ENCODE results near the gene MTARC2. TPM values are rescaled to one million over a fixed set of nuclear protein-coding genes. Genes with fewer than 3 reads are reported as not detected.

Gene MTARC2
- total RNA-seq, 1 experiment from 2014 or later: 16.5 TPM

DNA sequence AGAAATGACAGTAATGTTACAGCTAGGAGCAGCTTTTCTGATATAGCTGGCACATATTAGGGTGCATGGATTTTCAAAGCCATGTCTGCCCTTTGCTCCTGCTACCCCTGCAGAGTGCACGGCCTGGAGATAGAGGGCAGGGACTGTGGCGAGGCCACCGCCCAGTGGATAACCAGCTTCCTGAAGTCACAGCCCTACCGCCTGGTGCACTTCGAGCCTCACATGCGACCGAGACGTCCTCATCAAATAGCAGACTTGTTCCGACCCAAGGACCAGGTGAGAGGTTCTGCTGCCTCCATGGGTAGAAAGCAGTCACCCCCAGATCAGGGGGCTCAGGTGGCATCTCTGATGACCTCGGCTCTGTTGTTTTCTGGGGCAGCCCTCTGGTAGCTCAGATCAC lies 48.4 kb downstream of the MTARC2 start:
- DNase-seq: no peak
- no peak overlapping the region for H3K27ac Mint-ChIP-seq (ENCODE audit: unreplicated experiment)
- intact Hi-C loops (cut with micrococcal nuclease; ENCODE audit: unreplicated experiment): no loop called here
- no peak overlapping the region for H3K4me3 ChIP-seq (ENCODE audit: low read depth, low read length)
- ChIA-PET POLR2A (no interaction called here), CTCF (no interaction called here)
- H3K36me3 ChIP-seq (ENCODE audit: control insufficient read depth, insufficient read depth, low read length): peaks cover 4% of the 10 kb centered on the region
- BruUV-seq (replicated peaks): no TSS peak
- H3K4me1 Mint-ChIP-seq (ENCODE audit: low read depth, unreplicated experiment): no peaks in the 10 kb centered on the region
- H3K27me3 ChIP-seq (replicated peaks; ENCODE audit: control insufficient read depth, insufficient read depth, low read length): no peaks in the 10 kb centered on the region
- H3K4me3 Mint-ChIP-seq (ENCODE audit: unreplicated experiment): no peak overlapping the region
- no peaks in the 10 kb centered on the region for H3K27me3 Mint-ChIP-seq (ENCODE audit: insufficient read depth, unreplicated experiment)
- H3K4me1 ChIP-seq: no peaks in the 10 kb centered on the region
- no peaks in the 10 kb centered on the region for H3K9me3 Mint-ChIP-seq (ENCODE audit: unreplicated experiment)
- H3K9me3 ChIP-seq: no peaks in the 10 kb centered on the region
- H3K36me3 Mint-ChIP-seq (ENCODE audit: insufficient read depth, unreplicated experiment): peaks cover 26% of the 10 kb centered on the region
- TF ChIP-seq, protein P1, sequence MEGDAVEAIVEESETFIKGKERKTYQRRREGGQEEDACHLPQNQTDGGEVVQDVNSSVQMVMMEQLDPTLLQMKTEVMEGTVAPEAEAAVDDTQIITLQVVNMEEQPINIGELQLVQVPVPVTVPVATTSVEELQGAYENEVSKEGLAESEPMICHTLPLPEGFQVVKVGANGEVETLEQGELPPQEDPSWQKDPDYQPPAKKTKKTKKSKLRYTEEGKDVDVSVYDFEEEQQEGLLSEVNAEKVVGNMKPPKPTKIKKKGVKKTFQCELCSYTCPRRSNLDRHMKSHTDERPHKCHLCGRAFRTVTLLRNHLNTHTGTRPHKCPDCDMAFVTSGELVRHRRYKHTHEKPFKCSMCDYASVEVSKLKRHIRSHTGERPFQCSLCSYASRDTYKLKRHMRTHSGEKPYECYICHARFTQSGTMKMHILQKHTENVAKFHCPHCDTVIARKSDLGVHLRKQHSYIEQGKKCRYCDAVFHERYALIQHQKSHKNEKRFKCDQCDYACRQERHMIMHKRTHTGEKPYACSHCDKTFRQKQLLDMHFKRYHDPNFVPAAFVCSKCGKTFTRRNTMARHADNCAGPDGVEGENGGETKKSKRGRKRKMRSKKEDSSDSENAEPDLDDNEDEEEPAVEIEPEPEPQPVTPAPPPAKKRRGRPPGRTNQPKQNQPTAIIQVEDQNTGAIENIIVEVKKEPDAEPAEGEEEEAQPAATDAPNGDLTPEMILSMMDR (IDR thresholded peaks at IDR 0.05; ENCODE audit: insufficient read depth in 1 of 2, low read depth in 1 of 2, low read length in 1 of 2, severe bottlenecking in 1 of 2, unreplicated experiment in 1 of 2): no peak

DNA sequence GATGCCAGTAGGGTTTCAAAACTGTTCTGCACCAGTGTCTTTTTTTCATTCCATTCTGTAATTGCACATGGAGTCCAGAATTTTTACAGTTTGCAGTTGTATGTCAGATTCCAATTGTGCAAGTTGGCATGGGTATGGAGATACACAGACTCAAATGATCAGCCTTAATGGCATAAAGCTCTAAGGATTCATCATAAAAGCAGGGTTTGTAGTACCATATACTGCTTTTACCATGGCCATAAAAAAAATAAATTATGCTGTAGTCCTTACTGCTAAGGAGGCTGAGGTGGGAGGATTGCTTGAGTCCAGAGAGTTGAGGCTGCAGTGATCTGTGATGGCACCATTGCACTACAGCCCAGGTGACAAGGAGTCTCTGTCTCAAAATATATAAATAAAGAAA lies 48.9 kb downstream of the MTARC2 start:
- BruUV-seq (replicated peaks): no TSS peak
- Mint-ChIP-seq H3K9me3 (ENCODE audit: unreplicated experiment) (no peaks in the 10 kb centered on the region), H3K27ac (ENCODE audit: unreplicated experiment) (no peak overlapping the region), H3K27me3 (ENCODE audit: insufficient read depth, unreplicated experiment) (no peaks in the 10 kb centered on the region), H3K4me3 (ENCODE audit: unreplicated experiment) (no peak overlapping the region), H3K36me3 (ENCODE audit: insufficient read depth, unreplicated experiment) (peaks cover 21% of the 10 kb centered on the region), H3K4me1 (ENCODE audit: low read depth, unreplicated experiment) (no peaks in the 10 kb centered on the region)
- Histone ChIP-seq H3K36me3 (ENCODE audit: control insufficient read depth, insufficient read depth, low read length) (peaks cover 5% of the 10 kb centered on the region), H3K4me1 (no peaks in the 10 kb centered on the region), H3K9me3 (no peaks in the 10 kb centered on the region), H3K27me3 (replicated peaks; ENCODE audit: control insufficient read depth, insufficient read depth, low read length) (no peaks in the 10 kb centered on the region), H3K4me3 (ENCODE audit: low read depth, low read length) (no peak overlapping the region)
- ChIA-PET CTCF (no interaction called here), POLR2A (no interaction called here)
- intact Hi-C loops (cut with micrococcal nuclease; ENCODE audit: unreplicated experiment): no loop called here
- no peak for DNase-seq
- TF ChIP-seq, protein P1 (IDR thresholded peaks at IDR 0.05; ENCODE audit: insufficient read depth in 1 of 2, low read depth in 1 of 2, low read length in 1 of 2, severe bottlenecking in 1 of 2, unreplicated experiment in 1 of 2): no peak

DNA sequence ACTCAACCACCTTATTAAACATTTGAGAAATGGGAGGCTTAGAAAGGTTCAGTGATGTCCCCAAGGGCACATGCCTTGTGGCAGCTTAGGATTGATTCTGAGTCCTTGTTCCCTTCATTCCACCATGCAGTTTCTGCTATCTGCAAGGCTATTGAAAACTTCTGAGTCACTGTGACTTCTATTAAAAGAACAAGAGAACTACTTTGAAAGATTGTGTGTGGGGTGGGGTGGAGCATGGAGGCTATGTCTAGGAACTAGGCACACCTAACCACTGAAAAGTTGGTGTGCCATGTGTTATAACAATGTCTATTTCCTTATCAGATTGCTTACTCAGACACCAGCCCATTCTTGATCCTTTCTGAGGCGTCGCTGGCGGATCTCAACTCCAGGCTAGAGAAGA lies 49.4 kb downstream of the MTARC2 start:
- CTCF ChIA-PET: no interaction called here
- peaks cover 20% of the 10 kb centered on the region for H3K36me3 Mint-ChIP-seq (ENCODE audit: insufficient read depth, unreplicated experiment)

More for the DNA sequence above, 49.4 kb downstream of the MTARC2 start:
- Histone ChIP-seq H3K36me3 (ENCODE audit: control insufficient read depth, insufficient read depth, low read length) (peaks cover 3% of the 10 kb centered on the region), H3K9me3 (no peaks in the 10 kb centered on the region), H3K27me3 (replicated peaks; ENCODE audit: control insufficient read depth, insufficient read depth, low read length) (no peaks in the 10 kb centered on the region), H3K4me1 (no peaks in the 10 kb centered on the region), H3K4me3 (ENCODE audit: low read depth, low read length) (no peak overlapping the region)
- no peaks in the 10 kb centered on the region for H3K9me3 Mint-ChIP-seq (ENCODE audit: unreplicated experiment)
- intact Hi-C loops (cut with micrococcal nuclease; ENCODE audit: unreplicated experiment): no loop called here
- BruUV-seq (replicated peaks): no TSS peak
- H3K4me3 Mint-ChIP-seq (ENCODE audit: unreplicated experiment): no peak overlapping the region
- TF ChIP-seq, protein P1 (IDR thresholded peaks at IDR 0.05; ENCODE audit: insufficient read depth in 1 of 2, low read depth in 1 of 2, low read length in 1 of 2, severe bottlenecking in 1 of 2, unreplicated experiment in 1 of 2): no peak
- H3K27ac Mint-ChIP-seq (ENCODE audit: unreplicated experiment): no peak overlapping the region
- POLR2A ChIA-PET: no interaction called here
- no peak for DNase-seq
- H3K4me1 Mint-ChIP-seq (ENCODE audit: low read depth, unreplicated experiment): no peaks in the 10 kb centered on the region
- H3K27me3 Mint-ChIP-seq (ENCODE audit: insufficient read depth, unreplicated experiment): no peaks in the 10 kb centered on the region

Measured in Caco-2 (cell line).